Measurements from ENCODE around the gene GRIN3B. TPM values are rescaled to one million over a fixed set of nuclear protein-coding genes. Genes with fewer than 3 reads are reported as not detected.
A peak's percentile ranks its signal among the peaks of the same experiment; 100 is the strongest.

The GRIN3B gene
- total and polyA plus RNA-seq, 2 donors from 2014 or later = 0.15 to 0.44 TPM

GRCh38 chr19:1018393-1018792, 18.2 kb downstream of the GRIN3B start:
- Histone ChIP-seq H3K27ac (ENCODE audit: low read depth in 2 of 2, low read length in 2 of 2) (no peak overlapping the region), H3K36me3 (ENCODE audit: control insufficient read depth in 2 of 3, insufficient read depth in 3 of 3, low read length in 3 of 3) (peaks cover 0 to 4% (median 0%) of the 10 kb centered on the region in 3 donors), H3K9me3 (ENCODE audit: control insufficient read depth in 2 of 3, insufficient read depth in 1 of 3, low read length in 3 of 3) (no peaks in the 10 kb centered on the region), H3K4me3 (ENCODE audit: low read length in 3 of 3) (no peak overlapping the region), H3K4me1 (ENCODE audit: control insufficient read depth in 2 of 3, insufficient read depth in 2 of 3, low read depth in 1 of 3, low read length in 3 of 3) (peaks cover 0 to 46% (median 8%) of the 10 kb centered on the region in 3 donors), H3K9ac (ENCODE audit: low read length in 3 of 3) (no peak overlapping the region), H3K27me3 (ENCODE audit: control insufficient read depth, insufficient read depth, low read length) (no peaks in the 10 kb centered on the region)
- FAIRE-seq (no peak), DNase-seq (no peak)
- no peak for TF ChIP-seq CTCF (IDR thresholded peaks at IDR 0.05; ENCODE audit: borderline replicate concordance, extremely low read depth, insufficient read depth)
- intact Hi-C loops (cut with DNase I) = no loop called here

- intact Hi-C loops (cut with DNase I) = no loop called here
- Histone ChIP-seq H3K4me3 (ENCODE audit: low read length in 3 of 3) (peak overlapping the region in 2 of 3 donors; percentile 80 to 84), H3K4me1 (ENCODE audit: control insufficient read depth in 2 of 3, insufficient read depth in 2 of 3, low read depth in 1 of 3, low read length in 3 of 3) (peaks cover 0 to 46% (median 8%) of the 10 kb centered on the region in 3 donors), H3K27ac (ENCODE audit: low read depth in 2 of 2, low read length in 2 of 2) (no peak overlapping the region), H3K27me3 (ENCODE audit: control insufficient read depth, insufficient read depth, low read length) (no peaks in the 10 kb centered on the region), H3K36me3 (ENCODE audit: control insufficient read depth in 2 of 3, insufficient read depth in 3 of 3, low read length in 3 of 3) (peaks cover 0 to 2% (median 0%) of the 10 kb centered on the region in 3 donors), H3K9ac (ENCODE audit: low read length in 3 of 3) (peak overlapping the region in 1 of 3 donors; percentile 78), H3K9me3 (ENCODE audit: control insufficient read depth in 2 of 3, insufficient read depth in 1 of 3, low read length in 3 of 3) (no peaks in the 10 kb centered on the region)
- FAIRE-seq (no peak), DNase-seq (no peak)
- no peak for TF ChIP-seq CTCF (IDR thresholded peaks at IDR 0.05; ENCODE audit: borderline replicate concordance, extremely low read depth, insufficient read depth)
Observed at GRCh38 chr19:1018932-1019615, 18.9 kb downstream of the GRIN3B start.

GRCh38 chr19:1019616-1019961, 19.4 kb downstream of the GRIN3B start:
- H3K4me1 ChIP-seq (ENCODE audit: control insufficient read depth in 2 of 3, insufficient read depth in 2 of 3, low read depth in 1 of 3, low read length in 3 of 3) = peaks cover 0 to 46% (median 8%) of the 10 kb centered on the region in 3 donors
- TF ChIP-seq CTCF (IDR thresholded peaks at IDR 0.05; ENCODE audit: borderline replicate concordance, extremely low read depth, insufficient read depth) = no peak
- peak overlapping the region; percentile 64 to 84 (median 80) for H3K4me3 ChIP-seq (ENCODE audit: low read length in 3 of 3)
- no peaks in the 10 kb centered on the region for H3K9me3 ChIP-seq (ENCODE audit: control insufficient read depth in 2 of 3, insufficient read depth in 1 of 3, low read length in 3 of 3)
- peak overlapping the region in 1 of 2 donors; percentile 51 for H3K27ac ChIP-seq (ENCODE audit: low read depth in 2 of 2, low read length in 2 of 2)
- no peaks in the 10 kb centered on the region for H3K36me3 ChIP-seq (ENCODE audit: control insufficient read depth in 2 of 3, insufficient read depth in 3 of 3, low read length in 3 of 3)
- H3K27me3 ChIP-seq (ENCODE audit: control insufficient read depth, insufficient read depth, low read length) = no peaks in the 10 kb centered on the region
- H3K9ac ChIP-seq (ENCODE audit: low read length in 3 of 3) = peak overlapping the region in 2 of 3 donors; percentile 78 to 84
- FAIRE-seq (no peak), DNase-seq (peak in 1 of 5 donors; percentile 80)
- intact Hi-C loops (cut with DNase I) = no loop called here
